NCI-H82 (cell line): Measurements from ENCODE around the gene DRGX.
A peak's percentile ranks its signal among the peaks of the same experiment; 100 is the strongest.

Source experiments
- DNase-seq: peaks from one replicate; lab custom pipeline; 2025; lab: John Stamatoyannopoulos, UW

DRGX gene

DNA sequence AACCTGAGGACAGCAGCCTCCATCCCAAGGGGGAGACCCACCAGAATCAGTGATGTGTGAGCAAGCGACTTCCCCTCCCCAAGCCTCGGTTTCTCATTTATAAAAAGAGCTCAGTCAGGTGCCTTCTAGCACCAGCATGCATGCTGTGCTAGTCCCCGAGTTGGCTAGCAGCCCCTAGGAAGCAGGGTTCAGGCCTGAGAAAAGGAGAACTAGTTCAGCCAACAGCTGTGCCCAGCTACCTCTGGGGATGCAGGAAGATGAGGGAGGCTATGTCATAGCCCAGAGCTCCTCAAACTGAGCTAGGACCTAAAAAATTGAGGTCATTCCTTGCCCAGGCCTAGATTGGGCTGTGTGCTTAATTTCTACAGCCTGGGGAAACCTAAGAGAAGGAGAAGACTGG is 13.7 kb downstream of the DRGX start:
- no peak for DNase-seq

DNA sequence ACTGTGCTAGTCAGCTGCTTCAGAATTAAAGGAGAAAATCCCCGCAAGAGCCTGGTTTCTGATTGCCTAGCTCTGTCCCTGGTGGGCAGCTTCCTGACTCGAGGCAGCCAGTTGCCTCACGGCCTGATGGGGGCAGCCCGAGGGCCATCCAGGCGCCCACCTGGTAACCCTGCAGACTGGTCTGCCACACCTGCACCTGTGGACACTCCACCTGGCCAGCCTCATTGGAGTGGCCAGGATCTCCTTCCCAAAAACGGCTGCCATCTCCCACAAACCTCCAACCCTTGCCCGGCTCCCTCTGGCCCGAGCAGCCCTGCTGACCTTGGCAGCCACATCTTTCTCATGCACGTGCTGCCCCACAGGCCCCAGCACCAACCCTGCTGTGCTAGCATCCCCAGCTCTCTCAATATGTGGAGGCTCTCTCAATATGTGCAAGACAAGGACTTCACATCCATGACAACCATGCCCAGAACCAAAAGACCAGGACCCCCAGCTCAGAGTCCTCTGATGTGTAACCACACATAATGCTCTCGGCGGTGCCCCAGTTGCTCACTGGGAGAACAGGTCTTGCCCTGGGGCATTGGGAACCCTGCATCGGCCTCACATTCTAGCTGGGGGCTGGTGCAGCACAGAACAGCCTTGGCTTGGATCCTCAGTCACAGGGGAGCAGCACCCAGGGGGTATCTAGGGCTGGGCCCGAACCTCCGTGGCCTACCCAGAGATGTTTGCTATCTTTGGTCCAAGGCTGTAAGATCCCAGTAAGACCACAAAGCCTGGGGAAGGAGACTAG is 14.6 kb downstream of the DRGX start:
- no peak for DNase-seq

DNA sequence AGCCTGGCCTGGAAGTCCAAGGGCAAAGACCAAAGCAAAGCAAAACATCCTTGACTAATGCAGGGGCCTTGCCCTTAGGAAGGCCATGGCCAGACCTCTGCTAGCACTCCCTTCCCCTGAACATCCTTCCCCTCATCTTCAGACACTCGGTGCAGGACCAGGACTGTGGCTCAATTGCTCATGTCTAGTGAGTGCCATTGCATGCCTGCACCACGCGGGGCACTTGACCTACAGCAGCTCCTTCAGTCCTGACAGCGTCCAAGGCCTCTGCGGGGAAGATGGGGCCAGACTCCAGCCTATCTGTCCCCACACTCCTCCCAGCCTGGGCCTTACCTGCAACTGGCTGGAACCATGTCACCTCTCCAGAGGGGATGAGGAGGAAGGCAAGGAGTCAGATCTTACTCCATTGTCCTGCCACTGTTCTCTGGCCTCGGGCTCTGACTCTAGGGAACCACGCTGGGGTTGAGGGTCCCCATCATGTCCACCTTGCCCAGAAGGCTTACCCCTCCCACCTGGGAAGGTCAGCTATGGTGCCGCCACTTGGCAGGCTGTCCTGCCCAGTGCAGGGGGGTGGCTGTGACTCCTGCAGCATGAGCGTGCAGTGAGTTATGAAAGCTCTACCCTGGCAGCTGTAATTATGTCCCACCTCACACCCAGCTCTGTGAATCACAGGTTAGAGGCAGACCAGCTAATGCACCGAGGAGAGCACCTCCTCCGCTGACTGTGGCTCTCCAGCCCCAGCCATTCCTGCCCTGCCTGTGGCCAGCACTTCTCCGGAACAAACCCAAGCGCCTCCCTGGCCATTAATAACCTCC is 16.1 kb downstream of the DRGX start:
- DNase-seq, result peak; percentile 40

DNA sequence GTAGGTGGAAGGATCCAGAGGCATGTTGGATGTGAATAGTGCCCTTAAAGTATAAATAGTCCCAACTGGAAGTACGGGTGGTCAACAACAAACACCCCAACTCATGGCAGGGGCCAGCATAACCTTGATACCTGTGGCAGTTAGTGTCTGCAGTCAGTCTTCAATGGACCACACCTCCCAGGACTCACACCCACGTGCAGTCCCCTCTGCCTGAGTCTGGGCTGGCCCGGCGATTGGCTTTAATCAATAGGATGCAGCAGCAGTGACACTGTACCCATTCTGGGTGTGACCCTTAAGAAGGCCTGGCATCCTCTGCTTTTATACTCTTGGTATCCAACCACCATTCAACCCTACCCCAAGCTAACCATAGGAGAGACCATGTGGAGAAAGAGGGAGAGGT is 18.6 kb downstream of the DRGX start:
- no peak for DNase-seq

DNA sequence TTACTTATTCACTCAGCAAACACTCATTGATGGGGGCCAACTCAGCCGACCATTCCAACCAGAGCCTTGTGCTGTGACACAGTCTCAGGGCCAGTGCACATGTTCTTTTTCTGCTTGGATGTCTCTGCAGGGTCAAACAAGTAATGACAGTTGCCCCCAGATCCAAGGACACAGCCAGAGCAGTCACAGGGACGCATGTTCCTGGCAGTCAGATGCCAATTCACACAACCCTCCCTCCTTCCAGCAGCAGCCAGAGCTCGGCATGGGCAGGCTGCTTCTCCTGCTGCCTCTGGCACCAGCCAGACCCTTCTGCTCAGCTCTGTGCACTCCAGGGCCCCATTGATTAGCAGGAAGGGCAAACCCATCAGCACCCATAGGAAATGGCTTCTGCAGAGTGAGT is 20.3 kb downstream of the DRGX start:
- DNase-seq, result no peak

DNA sequence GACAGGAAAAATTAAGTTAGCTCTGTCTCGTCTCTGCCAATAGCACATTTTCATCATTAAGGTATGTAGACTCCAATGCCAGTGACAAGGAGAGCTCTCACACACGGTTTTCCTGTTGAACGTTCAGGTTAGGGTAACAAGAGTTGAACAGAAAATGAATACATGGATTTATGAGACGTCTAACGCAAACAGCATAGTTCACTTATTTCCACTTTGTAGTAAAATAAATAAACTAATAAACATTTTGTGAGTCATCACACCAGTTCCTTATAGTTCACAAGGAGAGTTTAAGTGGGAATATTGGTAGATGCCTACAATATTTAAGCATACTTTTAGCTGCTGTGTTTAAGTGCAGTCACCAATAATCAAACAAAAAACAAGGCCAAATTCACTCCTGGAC is 21.1 kb downstream of the DRGX start:
- DNase-seq, result no peak

DNA sequence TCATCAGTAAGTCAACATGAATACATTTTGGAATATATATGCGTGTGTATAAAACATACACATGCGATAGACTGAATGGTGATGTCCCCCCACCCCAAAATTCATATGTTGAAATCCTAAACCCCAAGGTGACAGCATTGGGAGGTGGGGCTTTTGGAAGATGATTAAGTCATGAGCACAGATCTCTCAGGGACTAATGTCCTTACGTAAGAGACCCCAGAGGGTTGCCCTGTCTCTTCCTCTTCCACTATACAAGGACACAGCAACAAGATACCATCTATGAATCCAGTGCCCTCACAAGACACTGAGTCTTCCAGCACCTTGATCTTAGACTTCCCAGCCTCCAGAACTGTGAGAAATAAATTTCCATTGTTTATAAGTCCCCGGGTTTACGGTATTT is 22.5 kb downstream of the DRGX start:
- no peak for DNase-seq

DNA sequence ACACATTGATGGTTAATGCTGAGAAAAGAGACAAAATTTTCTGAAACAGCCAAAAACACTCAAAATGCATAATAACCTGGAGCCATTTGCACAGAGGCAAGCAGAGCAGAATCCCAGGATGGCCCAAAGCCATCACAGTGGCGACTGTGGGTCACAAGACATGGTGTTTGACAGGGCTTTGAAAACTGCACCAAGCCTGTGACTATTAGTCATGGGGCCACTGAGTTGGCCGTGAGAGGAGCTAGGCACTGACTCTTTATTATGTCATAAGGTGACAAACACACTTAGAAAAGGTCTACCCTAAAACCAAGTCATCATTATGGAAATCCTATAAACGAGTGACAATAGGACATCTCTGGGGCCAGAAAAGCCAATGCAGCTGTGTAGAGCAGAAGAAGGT is 23.9 kb downstream of the DRGX start:
- DNase-seq, result no peak

DNA sequence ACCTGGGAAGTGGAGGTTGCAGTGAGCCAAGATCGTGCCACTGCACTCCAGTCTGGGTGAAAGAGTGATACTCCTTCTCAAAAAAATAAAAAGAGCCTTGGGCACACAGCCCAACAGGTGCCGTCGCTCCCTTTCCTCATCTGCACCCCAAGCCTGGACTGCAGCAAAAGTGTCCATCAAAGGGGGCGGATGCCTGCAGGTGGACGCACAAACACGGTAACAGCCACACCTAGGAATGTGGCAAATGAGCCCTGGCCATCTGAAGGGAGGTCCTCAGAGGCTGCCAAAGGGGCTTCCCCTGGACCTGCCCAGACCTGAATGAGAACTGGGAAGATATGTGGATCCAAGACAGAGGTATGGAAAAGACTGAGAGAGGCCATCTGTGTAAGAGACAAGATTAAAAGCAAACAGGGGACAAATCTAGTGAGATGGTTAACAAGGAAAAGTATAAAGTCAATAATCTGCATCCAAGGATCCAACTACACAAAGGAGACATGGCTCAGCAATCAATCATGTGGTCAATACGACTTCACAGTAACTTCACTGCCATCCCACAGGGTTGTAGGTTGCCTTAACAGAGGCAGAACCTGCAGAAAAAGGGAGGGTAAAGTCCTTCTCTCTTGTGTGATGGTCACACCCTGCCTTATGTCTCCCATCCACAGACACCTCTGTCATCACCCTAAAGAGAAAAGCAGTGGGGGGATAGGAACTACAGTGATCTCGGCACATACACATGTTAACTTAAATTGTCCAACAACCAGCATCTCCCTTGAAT is 25.4 kb downstream of the DRGX start:
- DNase-seq, result no peak

DNA sequence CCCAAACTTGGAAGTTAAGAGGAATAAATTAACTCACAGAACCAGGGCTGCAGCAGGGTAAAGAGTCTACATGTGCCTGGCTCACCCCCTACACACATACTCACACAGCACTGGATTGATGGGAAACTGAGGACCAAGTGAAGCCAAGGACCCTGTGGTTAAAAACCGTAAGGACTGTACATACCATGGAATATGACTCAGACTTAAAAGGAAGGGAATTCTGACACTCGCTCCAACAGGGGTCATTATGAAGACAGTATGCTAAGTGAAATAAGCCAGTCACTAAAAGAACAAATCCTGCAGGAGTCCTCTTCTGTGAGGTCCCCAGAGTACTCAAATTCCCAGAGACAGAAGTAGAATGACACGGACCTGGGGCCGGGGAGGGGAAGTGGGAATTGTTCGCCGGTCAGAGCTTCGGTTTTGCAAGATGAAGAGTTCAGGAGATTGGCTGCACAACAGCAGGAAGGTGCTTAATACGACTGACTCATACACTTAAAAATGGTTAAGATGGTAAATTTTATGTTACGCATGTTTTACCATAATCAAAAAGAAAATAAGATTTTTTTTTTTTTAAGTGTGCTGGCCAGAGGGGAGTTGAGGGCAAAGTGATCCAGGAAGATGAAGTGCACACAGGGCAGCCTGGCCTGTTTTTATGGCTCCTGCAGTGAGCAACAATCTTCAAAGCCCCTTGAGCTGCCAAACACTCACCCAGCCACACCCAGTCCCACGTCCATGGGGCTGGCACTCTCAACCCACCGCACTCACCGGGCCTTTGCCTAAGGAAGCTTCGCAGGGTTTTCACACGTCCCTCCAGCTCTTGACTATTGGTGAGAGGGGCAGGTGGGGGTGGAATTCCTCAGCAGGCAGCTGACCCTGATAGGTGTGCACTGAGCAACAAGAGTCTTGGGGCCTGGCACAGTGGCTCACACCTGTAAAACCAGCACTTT is 26.4 kb downstream of the DRGX start:
- DNase-seq, result no peak

DNA sequence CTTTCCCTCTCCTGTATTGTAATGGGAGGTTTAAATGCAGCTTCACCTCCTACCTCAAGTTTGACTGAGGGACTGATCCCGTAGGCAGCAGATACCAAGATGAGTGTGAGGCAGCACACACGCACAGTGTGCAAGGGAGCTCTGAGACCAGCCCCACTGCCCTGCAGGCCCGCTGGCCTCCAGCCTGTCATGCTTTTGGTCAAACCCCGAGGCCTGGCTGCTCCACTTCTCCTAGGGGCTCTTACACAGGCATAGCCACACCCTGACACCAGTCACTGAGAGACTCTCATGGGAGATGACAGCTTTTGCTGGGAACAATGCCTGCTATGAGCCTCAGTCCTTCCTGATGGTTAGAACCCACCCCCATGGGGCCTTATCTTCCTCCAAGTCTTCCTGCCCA is 27.6 kb downstream of the DRGX start:
- DNase-seq, result no peak

DNA sequence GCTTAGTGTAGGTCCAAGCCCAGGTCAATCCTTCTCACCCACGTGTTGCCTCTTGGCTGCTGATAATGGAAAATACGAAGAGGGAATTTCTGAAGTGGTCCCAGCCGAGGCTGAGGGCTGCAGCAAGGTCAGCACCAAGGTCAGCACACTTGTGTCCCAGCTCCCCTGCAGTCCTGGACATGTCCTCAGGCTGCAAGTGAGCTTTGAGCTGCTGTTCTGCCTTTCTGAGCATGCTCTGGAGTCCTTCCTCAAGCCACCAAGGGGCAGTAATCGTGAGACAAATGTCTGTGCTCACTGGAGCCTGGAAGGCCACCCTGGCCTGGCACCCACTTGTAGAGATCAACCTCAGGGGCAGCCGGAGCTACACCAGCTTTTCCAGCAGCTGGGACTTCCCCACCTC is 28.3 kb downstream of the DRGX start:
- DNase-seq, result no peak

DNA sequence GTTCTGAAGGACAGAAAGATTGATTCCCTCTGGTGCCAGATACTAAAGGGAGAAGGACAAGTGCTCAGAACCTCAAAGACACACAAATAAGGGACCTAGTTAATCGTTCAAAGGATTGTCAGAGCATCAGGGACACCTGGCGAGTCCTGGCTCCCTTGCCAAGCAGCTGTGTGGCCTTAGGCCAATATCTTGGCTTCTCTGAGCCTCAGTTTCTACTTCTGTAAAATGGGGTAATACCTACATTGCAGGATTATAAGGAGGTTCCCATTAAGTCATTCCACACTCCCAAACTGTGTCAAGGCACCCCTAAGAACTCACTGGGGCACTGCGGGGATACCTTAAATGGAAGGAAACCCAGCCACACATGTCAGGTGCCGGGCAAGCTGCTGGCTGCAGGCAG is 29.4 kb downstream of the DRGX start:
- DNase-seq, result no peak

DNA sequence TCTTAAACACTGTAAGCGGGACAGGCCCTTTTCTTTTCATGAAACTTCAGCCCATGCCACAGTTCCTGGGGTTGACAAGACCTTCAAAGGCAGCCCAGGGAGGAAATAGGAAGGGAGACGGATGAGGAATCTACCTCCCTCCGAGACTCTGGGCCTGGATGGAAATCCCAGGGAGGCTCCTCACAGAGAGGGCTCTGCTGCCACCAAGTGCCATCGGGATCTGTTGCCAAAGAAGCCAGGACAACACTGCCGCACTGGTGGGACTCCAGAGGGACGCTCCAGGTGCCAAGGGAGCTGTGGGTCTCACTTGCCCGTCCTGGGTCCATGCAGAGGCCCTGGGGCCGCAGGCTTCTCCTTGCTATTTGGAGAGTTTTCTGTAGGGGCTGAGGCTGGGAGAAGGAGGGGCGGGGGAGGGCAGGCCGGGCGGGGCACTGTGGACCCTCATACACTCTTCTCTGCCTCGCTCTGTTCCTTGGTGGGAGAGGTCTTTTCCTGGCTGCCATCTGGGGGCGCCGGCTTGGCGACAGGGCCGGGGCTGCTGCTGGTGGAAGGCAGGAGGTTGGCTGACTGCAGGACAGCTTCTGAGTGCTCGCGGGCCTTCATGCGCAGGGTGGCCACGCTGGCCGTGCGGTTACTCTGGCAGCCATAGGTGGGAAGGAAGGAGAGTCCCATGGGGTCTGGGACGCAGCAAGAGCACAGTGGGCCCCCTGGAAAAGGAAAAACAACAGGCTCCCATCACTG is 30.0 kb downstream of the DRGX start:
- no peak for DNase-seq

DNA sequence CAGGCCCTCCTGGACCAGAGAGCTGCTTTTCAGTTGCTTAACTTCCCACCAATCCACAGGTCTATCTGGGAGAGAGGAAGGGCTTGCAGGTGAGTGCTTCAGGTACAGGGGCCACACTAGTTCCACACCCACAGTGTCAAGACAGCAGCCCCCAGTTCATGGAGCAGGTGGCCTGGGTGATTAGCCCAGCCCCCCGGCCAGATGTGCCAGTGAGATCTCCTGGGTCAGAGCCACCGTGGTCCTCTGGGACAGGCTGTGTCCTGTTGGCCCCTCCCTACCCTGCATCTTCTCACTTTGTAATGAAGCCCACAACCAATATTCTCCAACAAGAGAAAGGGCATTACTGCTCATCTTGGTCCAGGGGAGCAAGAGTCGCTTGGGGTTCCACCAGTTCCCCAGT is 30.6 kb downstream of the DRGX start:
- no peak for DNase-seq

DNA sequence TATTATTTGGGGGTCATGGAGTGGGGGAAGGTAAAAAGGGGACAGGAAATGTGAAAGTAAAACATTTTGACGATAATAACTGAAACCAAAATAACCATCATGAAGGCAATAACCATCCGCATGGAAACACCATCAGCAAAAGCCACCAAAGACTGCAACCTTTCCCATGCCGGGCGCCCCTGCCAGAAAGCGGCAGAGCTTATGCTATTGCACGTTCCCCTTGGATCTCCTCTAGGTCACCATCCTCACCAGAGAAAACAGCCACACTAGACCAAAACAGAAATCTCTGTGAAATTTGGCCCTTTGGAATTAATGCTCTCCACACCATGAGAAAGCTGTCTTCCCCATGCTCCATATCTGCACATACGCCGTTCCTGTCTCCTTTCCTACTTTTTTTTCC is 31.1 kb downstream of the DRGX start:
- no peak for DNase-seq

DNA sequence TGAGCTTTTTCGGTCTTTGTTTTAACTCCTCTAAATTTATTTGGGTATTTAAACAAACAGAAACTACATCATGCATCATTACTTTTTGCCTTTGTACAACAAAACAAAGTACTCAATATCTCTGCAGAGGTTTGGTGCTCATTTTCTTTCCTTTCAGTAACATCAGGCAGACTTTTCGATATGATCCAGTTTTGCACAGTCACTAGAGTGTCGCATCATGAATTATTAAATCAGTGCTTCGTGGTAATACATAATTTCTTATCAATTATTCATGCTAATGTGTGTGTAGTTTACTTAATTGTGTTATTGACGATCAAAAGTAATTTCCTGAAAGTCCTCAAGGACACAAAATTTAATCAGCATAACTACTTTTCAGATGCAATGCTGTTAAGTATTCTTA is 31.8 kb downstream of the DRGX start:
- no peak for DNase-seq

DNA sequence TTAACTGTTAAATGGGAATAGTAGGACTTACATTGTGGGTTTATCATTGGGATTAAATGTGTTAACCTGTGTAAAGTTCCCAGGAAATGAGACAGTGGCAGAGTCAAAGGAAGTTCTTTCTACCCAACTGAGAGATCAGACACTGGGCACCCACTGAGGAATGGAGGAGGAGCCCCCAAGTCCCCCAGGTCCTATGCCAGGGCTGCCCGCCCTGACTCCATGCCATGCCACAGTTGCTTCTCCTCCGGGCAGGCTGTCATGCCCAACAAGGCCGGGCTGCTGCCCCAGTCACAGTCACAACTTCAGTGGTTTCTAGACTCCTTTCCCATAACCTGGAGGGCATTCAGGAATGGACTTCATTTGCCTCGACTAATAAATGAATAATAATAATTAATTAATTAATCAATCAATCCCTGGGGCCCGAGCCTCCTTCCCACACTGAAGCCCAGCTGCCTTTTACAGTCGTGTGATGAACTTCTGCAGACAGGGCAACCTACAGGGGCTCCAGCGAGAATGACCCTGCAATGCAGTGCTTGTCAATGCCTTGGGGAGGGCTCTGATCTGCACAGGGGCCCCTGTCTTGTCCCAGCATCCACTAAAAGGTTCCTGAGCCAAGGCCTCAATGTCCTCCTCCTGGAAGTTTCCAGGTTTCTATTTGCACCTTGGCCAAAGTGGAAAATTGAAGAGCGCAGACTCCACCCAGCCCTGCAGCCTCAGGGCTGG is 32.4 kb downstream of the DRGX start:
- DNase-seq, result no peak

DNA sequence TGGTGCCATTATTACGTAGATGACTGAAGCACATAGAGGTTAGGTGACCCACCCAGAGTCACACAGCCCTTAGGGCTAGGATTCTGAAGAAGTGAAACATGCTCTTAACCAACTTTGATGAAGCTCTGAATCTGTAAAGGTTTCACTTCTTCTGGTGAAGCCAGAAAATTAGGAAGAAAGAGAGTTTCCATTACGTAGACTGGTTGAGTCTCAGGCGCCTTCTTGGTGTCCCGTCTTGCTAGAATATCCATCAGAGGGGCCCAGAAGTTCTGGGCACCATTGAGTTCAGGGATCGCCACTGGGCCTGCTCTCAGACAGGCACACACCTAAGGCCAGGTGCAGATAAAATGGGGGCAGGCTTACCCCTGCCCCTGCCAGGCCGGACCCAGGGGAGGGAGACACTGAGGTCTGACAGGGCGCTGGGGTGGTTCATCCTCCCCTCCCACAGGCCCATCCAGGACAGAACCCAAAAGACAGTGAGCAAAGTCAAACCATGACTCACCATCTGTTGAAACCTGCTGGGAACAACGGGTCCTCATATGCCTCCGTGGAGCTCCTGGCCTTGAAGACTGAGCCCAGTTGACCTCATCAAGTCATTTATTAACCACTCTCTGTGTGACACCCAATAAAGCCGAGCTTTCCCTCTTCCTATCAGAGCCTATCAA is 33.2 kb downstream of the DRGX start:
- DNase-seq, result no peak
